Effector memory CD4-positive, alpha-beta T cell (primary cell): ENCODE measurements around the gene TLR10.

Experiments used
- DNase-seq, 3 donors: peaks; one replicate each; pipeline ENCODE4 v3.0.0-alpha.2; 2020
- H3K27ac ChIP-seq: 2 replicates; pipeline ENCODE4 v1.7.0; 2013; ENCODE audit warnings: mild to moderate bottlenecking, low read length, moderate library complexity; ENCODE audit not compliant: insufficient read depth, poor library complexity, severe bottlenecking
- H3K27me3 ChIP-seq: replicated peaks from 2 replicates; pipeline ENCODE4 v1.7.0; 2013; ENCODE audit warnings: mild to moderate bottlenecking, low read length; ENCODE audit not compliant: insufficient read depth, control insufficient read depth, poor library complexity, severe bottlenecking
- H3K36me3 ChIP-seq: 2 replicates; pipeline ENCODE4 v1.7.0; 2013; ENCODE audit warnings: mild to moderate bottlenecking, low read length, moderate library complexity; ENCODE audit not compliant: control insufficient read depth, insufficient read depth
- H3K4me1 ChIP-seq: 2 replicates; pipeline ENCODE4 v1.7.0; 2013; ENCODE audit warnings: low read length, mild to moderate bottlenecking; ENCODE audit not compliant: control insufficient read depth, insufficient read depth, poor library complexity, severe bottlenecking
- H3K4me3 ChIP-seq: 2 replicates; pipeline ENCODE4 v1.7.0; 2013; ENCODE audit warnings: low read length, low read depth, mild to moderate bottlenecking; ENCODE audit not compliant: insufficient read depth, poor library complexity, severe bottlenecking
- H3K9me3 ChIP-seq: 2 replicates; pipeline ENCODE4 v1.7.0; 2013; ENCODE audit warnings: mild to moderate bottlenecking, low read length, moderate library complexity; ENCODE audit not compliant: control insufficient read depth

Gene TLR10

GRCh38 chr4:38734446-38734845, 48.3 kb downstream of the TLR10 start:
- no peak for DNase-seq
- Histone ChIP-seq H3K9me3 (no peaks in the 10 kb centered on the region), H3K36me3 (no peaks in the 10 kb centered on the region), H3K27ac (no peak overlapping the region), H3K4me3 (no peak overlapping the region), H3K27me3 (no peaks in the 10 kb centered on the region), H3K4me1 (peaks cover 7% of the 10 kb centered on the region)

GRCh38 chr4:38733663-38734062, 49.1 kb downstream of the TLR10 start:
- H3K27ac ChIP-seq, result no peak overlapping the region
- H3K36me3 ChIP-seq, result no peaks in the 10 kb centered on the region
- no peaks in the 10 kb centered on the region for H3K27me3 ChIP-seq
- H3K4me3 ChIP-seq, result no peak overlapping the region
- peaks cover 10% of the 10 kb centered on the region for H3K4me1 ChIP-seq
- no peak for DNase-seq
- H3K9me3 ChIP-seq, result no peaks in the 10 kb centered on the region

GRCh38 chr4:38730830-38731646, 51.8 kb downstream of the TLR10 start:
- Histone ChIP-seq H3K27me3 (no peaks in the 10 kb centered on the region), H3K4me3 (no peak overlapping the region), H3K36me3 (no peaks in the 10 kb centered on the region), H3K4me1 (peaks cover 12% of the 10 kb centered on the region), H3K27ac (no peak overlapping the region), H3K9me3 (no peaks in the 10 kb centered on the region)
- DNase-seq, result peak; percentile 58 to 75 (median 65)

GRCh38 chr4:38730493-38730829, 52.3 kb downstream of the TLR10 start:
- H3K9me3 ChIP-seq, result no peaks in the 10 kb centered on the region
- DNase-seq, result no peak
- H3K4me3 ChIP-seq, result no peak overlapping the region
- no peaks in the 10 kb centered on the region for H3K36me3 ChIP-seq
- peaks cover 12% of the 10 kb centered on the region for H3K4me1 ChIP-seq
- H3K27me3 ChIP-seq, result no peaks in the 10 kb centered on the region
- no peak overlapping the region for H3K27ac ChIP-seq

GRCh38 chr4:38728631-38729141, 54.1 kb downstream of the TLR10 start:
- Histone ChIP-seq H3K9me3 (no peaks in the 10 kb centered on the region), H3K27ac (no peak overlapping the region), H3K36me3 (no peaks in the 10 kb centered on the region), H3K4me3 (no peak overlapping the region), H3K27me3 (no peaks in the 10 kb centered on the region), H3K4me1 (peaks cover 12% of the 10 kb centered on the region)
- DNase-seq, result no peak

GRCh38 chr4:38724475-38724808, 58.3 kb downstream of the TLR10 start:
- no peak overlapping the region for H3K27ac ChIP-seq
- peaks cover 5% of the 10 kb centered on the region for H3K4me1 ChIP-seq
- no peaks in the 10 kb centered on the region for H3K36me3 ChIP-seq
- no peak for DNase-seq
- H3K27me3 ChIP-seq, result no peaks in the 10 kb centered on the region
- H3K9me3 ChIP-seq, result no peaks in the 10 kb centered on the region
- no peak overlapping the region for H3K4me3 ChIP-seq

- no peak overlapping the region for H3K4me3 ChIP-seq
- no peak overlapping the region for H3K27ac ChIP-seq
- no peaks in the 10 kb centered on the region for H3K36me3 ChIP-seq
- no peaks in the 10 kb centered on the region for H3K9me3 ChIP-seq
- peaks cover 5% of the 10 kb centered on the region for H3K4me1 ChIP-seq
- H3K27me3 ChIP-seq, result no peaks in the 10 kb centered on the region
- DNase-seq, result no peak
Measured at GRCh38 chr4:38723726-38724474, 58.9 kb downstream of the TLR10 start.

- no peaks in the 10 kb centered on the region for H3K4me1 ChIP-seq
- no peaks in the 10 kb centered on the region for H3K9me3 ChIP-seq
- no peaks in the 10 kb centered on the region for H3K27me3 ChIP-seq
- no peak for DNase-seq
- no peaks in the 10 kb centered on the region for H3K36me3 ChIP-seq
- H3K27ac ChIP-seq, result no peak overlapping the region
- no peak overlapping the region for H3K4me3 ChIP-seq
Measured at GRCh38 chr4:38723114-38723513, 59.7 kb downstream of the TLR10 start.
